ENCODE results near the gene MED28.

The MED28 gene

DNA sequence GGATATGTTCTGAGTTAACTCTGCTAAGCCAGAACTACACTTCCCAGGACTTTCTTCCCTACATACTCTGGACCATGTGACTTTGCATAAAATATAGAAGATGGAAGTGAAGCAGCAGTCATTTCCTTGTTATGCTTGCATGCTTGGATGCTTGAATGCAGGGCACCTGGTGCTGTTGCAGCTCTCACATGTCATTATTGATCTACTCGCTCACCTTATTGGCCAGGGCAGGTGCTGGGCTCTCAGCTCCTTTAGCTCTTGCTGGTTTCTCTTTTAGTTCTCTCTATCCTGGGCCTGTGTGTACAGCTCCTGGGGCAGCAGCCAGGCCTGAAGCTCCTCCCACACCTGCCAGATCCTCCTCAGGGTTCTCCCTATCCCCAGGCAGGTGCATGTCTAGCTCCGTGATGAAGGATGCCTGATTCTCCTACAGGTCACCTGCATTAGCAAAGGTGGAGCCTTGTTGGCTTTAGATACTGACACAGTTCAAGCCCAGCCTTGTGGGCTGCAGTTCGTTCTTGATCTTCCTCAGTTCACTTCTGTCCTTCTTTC is 53.3 kb downstream of the MED28 start:
- DNase-seq = no peak

DNA sequence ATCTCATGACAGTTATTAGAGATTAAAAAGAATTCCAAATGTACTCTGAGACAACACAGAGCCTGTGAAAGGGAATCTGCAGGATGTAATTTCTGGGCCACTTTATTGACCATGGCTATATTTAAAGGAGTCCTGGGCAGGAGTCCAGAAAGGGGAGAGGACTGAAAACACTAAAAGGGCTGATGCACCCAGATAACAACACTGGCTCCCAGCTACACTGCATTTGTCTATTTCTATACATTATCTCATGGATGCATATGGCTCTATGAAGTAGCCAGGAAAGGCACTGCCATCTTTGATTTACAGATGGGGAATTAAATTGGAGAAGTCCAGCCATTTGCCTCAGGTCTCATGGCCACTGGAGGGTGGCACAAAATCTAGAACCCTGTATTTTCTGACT is 56.0 kb downstream of the MED28 start:
- no peak for DNase-seq

DNA sequence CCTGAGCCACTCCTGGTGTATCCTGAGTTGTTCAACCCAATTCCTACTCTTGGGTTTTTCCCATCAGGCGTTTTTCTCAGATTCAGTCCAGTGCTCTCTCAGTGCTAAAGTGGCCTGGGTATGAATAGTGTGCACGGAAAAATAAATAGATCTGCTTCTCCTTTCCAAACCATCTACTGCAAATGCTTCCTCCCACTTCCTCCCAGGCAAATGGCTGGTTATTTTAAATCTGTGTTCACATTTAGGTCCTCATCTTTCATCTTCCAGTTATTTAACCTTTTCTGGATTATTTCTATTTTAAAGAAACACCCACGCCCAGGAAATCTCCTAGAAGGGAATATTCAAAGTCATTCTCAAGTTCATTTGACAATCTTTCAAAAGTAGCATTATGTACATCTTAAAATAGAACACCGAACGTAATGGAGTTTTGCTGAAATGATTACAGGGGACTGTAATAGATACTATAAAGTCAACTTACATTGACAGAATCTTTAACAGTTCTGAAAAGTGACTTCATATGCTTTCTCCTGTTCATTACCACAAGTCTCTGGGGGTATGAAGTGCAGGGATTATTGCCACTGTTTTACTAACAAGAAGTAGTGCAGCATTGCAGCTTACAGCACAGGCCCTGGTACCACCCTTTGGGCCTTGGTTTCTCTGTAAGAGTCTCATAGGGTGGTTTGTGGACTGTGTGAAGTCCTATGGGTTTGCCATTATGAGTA is 66.3 kb downstream of the MED28 start:
- no peak for DNase-seq

DNA sequence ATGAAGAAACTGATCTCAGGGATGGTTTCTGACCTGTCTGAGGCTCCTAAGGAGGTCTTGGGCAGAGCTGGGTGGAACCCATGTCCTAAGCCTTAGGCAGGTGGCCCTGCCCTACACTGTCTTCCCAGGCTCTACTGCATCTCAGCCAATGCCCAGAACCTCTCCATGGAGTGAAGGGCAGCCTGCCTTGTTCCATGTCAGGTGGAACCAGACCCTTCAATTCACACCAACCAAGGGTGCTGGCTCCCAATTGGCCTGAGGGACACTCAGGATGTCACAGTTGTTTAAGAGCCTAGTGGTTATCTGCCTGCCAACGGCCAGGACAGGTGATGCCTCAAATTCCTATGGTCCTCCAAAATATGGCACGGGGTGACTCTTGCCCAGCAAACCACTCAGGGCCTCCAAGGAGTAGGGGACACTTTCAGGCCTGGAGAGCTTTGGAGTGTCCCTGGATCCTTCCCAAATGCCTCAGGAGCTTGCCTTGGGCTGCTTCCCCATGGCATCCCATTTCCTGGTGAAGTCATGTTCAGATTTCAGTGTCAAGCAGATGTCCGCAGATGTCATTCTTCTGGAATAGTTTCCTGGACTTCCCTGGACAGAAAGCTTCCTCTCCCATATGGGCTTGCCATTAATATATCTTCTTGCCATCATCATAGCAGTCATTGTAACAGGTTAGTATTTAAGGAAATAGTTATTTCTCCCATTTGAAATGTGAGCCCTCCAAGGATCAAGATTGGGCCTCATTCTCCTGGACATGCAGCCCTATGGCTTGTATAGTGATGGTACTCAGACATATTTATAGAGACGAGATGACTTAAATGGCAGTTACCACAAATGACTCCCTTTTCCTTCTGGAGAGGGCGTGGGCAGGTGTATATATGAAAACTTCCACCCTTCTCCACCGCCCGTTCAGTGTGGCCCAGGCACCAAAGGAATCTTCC is 67.1 kb downstream of the MED28 start:
- no peak for DNase-seq

DNA sequence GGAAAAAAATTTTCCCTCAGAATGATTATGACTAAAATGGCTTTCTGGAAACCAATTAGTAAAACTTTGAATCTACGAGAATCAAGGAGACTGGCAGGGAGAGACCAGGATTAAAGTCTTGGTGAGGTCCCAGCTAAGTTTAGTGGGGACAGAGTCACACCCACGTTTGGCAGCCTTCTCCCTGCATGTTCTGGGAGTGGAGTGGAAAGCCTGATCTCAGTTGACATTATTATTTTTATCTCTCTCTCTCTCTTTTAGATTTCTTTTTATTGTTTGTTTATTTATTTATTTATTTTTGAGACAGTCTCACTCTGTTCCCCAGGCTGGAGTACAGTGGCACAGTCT is 67.8 kb downstream of the MED28 start:
- no peak for DNase-seq

Data from stimulated activated naive CD4-positive, alpha-beta T cell (primary cell).